Astrocyte (in vitro differentiated cells and primary cell): ENCODE data around the gene GABRA4.

Source experiments
- CTCF ChIP-seq: IDR thresholded peaks from 2 replicates; pipeline ENCODE4 v1.5.1; 2011; ENCODE audit warnings: low read depth, mild to moderate bottlenecking, inconsistent platforms, low read length, moderate library complexity; ENCODE audit not compliant: insufficient read depth
- EZH2 ChIP-seq: IDR thresholded peaks from 2 replicates; pipeline ENCODE4 v1.6.1; 2012; ENCODE audit warnings: mild to moderate bottlenecking, low read length, inconsistent platforms; ENCODE audit not compliant: insufficient read depth

GRCh38 chr4:46890056-46890455 is 103.3 kb downstream of the GABRA4 start:
- no peak for TF ChIP-seq CTCF
- TF ChIP-seq EZH2 = no peak
